A673 (cell line): ENCODE results near the gene NGLY1. TPM values are rescaled to one million over a fixed set of nuclear protein-coding genes. Genes with fewer than 3 reads are reported as not detected.
A peak's percentile ranks its signal among the peaks of the same experiment; 100 is the strongest.

Source experiments
- BruUV-seq: library from RNA; stranded (reverse); fragments of 400-500 nt; replicated peaks from 2 replicates; lab custom pipeline; 2021; lab: Mats Ljungman, UMichigan
- CTCF ChIA-PET: fragments of 300-600 bp; sonication (Branson Sonifier 250); formaldehyde crosslinking; loops from one replicate; lab custom pipeline; 2022; ENCODE audit warnings: antibody characterized with exemption; lab: Charles Lee
- POLR2A ChIA-PET: fragments of 300-600 bp; sonication (Branson Sonifier 250); formaldehyde crosslinking; loops from one replicate; lab custom pipeline; 2022; ENCODE audit warnings: antibody characterized with exemption; ENCODE audit not compliant: low non-redundant PET; lab: Charles Lee
- DNase-seq: peaks from one replicate; pipeline ENCODE4 v3.0.0-alpha.2; 2015; ENCODE audit warnings: low spot score
- H3K27ac ChIP-seq: fragments of 200-600 bp; sonication (generic); 2 replicates; pipeline ENCODE4 v1.5.1; 2016; ENCODE audit warnings: mixed run types, low read depth, mild to moderate bottlenecking, mixed read lengths, antibody characterized with exemption, low read length; ENCODE audit not compliant: poor library complexity, severe bottlenecking
- H3K27me3 ChIP-seq: fragments of 200-600 bp; sonication (generic); replicated peaks from 2 replicates; pipeline ENCODE4 v1.6.1; 2017; ENCODE audit warnings: mixed run types, low read depth, mild to moderate bottlenecking, mixed read lengths, antibody characterized with exemption, low read length; ENCODE audit not compliant: insufficient read depth, poor library complexity
- H3K36me3 ChIP-seq: fragments of 200-600 bp; sonication (generic); 2 replicates; pipeline ENCODE4 v1.6.1; 2016; ENCODE audit warnings: mixed run types, mild to moderate bottlenecking, mixed read lengths, antibody characterized with exemption, low read length; ENCODE audit not compliant: insufficient read depth, poor library complexity, severe bottlenecking
- H3K4me1 ChIP-seq: fragments of 200-600 bp; sonication (generic); 2 replicates; pipeline ENCODE4 v1.6.1; 2017; ENCODE audit warnings: mixed run types, mild to moderate bottlenecking, mixed read lengths, antibody characterized with exemption, low read length; ENCODE audit not compliant: insufficient read depth, poor library complexity, severe bottlenecking
- H3K4me3 ChIP-seq: fragments of 200-600 bp; sonication (generic); 2 replicates; pipeline ENCODE4 v1.5.1; 2016; ENCODE audit warnings: low read depth, mixed run types, mild to moderate bottlenecking, mixed read lengths, low read length; ENCODE audit not compliant: poor library complexity, severe bottlenecking
- H3K9me3 ChIP-seq: fragments of 200-600 bp; sonication (generic); 2 replicates; pipeline ENCODE4 v1.6.1; 2016; ENCODE audit warnings: mixed run types, low read depth, mild to moderate bottlenecking, mixed read lengths, antibody characterized with exemption, low read length; ENCODE audit not compliant: poor library complexity, severe bottlenecking
- EZH2 ChIP-seq: fragments of 200-600 bp; sonication (generic); IDR thresholded peaks from 2 replicates; pipeline ENCODE4 v1.6.1; 2017; ENCODE audit warnings: borderline replicate concordance, low read depth, mild to moderate bottlenecking, mixed read lengths, antibody characterized with exemption, low read length; ENCODE audit not compliant: poor library complexity, severe bottlenecking
- intact Hi-C: fragments of 100-400 bp; cut with micrococcal nuclease; formaldehyde crosslinking; loops from one replicate; pipeline ENCODE4 v1.10.0; 2022; ENCODE audit not compliant: unreplicated experiment
- total RNA-seq: library from RNA; stranded (reverse); gene quantifications from 2 replicates; pipeline ENCODE4 v1.2.3, GENCODE V29; 2021
- TF ChIP-seq, protein P1 (sequence below): fragments of 300-800, 200-600 bp; sonication (generic); conservative IDR thresholded peaks from 2 replicates; pipeline ENCODE4 v1.5.1; 2017; ENCODE audit warnings: low read depth, mild to moderate bottlenecking, antibody characterized with exemption, low read length, moderate library complexity, mixed read lengths

NGLY1 gene
- total RNA-seq, 1 experiment from 2014 or later, result 30.4 TPM

DNA sequence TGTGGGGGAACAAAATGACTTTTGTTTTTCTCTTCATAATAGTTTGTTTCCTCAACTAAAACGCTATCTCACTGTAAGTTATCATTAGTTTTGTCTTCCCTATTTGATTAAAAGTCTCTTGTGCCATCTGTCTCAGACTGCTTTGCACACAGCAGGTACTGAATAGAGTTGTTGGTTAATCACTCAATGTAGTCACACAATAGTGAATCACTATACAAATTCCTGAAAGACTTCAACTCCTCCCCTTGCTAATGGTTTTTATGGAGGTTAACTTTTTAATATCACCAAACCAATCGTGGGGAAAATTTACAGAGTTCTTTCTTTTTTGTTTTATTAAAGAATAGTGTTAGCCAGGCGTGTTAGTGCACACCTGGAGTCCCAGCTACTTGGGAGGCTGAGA, 2.6 kb upstream of the NGLY1 start:
- CTCF ChIA-PET, result no interaction called here
- Histone ChIP-seq H3K36me3 (no peaks in the 10 kb centered on the region), H3K9me3 (no peaks in the 10 kb centered on the region), H3K4me3 (no peak overlapping the region), H3K27me3 (no peaks in the 10 kb centered on the region), H3K27ac (no peak overlapping the region), H3K4me1 (peaks cover 14% of the 10 kb centered on the region)
- BruUV-seq, result no TSS peak
- POLR2A ChIA-PET, result no interaction called here
- intact Hi-C loops, result no loop called here
- no peak for DNase-seq
- TF ChIP-seq, protein P1, sequence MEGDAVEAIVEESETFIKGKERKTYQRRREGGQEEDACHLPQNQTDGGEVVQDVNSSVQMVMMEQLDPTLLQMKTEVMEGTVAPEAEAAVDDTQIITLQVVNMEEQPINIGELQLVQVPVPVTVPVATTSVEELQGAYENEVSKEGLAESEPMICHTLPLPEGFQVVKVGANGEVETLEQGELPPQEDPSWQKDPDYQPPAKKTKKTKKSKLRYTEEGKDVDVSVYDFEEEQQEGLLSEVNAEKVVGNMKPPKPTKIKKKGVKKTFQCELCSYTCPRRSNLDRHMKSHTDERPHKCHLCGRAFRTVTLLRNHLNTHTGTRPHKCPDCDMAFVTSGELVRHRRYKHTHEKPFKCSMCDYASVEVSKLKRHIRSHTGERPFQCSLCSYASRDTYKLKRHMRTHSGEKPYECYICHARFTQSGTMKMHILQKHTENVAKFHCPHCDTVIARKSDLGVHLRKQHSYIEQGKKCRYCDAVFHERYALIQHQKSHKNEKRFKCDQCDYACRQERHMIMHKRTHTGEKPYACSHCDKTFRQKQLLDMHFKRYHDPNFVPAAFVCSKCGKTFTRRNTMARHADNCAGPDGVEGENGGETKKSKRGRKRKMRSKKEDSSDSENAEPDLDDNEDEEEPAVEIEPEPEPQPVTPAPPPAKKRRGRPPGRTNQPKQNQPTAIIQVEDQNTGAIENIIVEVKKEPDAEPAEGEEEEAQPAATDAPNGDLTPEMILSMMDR, result no peak
- no peak for TF ChIP-seq EZH2

- DNase-seq, result no peak
- Histone ChIP-seq H3K36me3 (no peaks in the 10 kb centered on the region), H3K9me3 (no peaks in the 10 kb centered on the region), H3K27ac (no peak overlapping the region), H3K4me1 (peaks cover 14% of the 10 kb centered on the region), H3K27me3 (no peaks in the 10 kb centered on the region), H3K4me3 (no peak overlapping the region)
- intact Hi-C loops, result no loop called here
- ChIA-PET POLR2A (no interaction called here), CTCF (no interaction called here)
- TF ChIP-seq, protein P1, result no peak
- no peak for TF ChIP-seq EZH2
- no TSS peak for BruUV-seq
Measured at GRCh38 chr3:25784971-25785370, 1.7 kb upstream of the NGLY1 start.

DNA sequence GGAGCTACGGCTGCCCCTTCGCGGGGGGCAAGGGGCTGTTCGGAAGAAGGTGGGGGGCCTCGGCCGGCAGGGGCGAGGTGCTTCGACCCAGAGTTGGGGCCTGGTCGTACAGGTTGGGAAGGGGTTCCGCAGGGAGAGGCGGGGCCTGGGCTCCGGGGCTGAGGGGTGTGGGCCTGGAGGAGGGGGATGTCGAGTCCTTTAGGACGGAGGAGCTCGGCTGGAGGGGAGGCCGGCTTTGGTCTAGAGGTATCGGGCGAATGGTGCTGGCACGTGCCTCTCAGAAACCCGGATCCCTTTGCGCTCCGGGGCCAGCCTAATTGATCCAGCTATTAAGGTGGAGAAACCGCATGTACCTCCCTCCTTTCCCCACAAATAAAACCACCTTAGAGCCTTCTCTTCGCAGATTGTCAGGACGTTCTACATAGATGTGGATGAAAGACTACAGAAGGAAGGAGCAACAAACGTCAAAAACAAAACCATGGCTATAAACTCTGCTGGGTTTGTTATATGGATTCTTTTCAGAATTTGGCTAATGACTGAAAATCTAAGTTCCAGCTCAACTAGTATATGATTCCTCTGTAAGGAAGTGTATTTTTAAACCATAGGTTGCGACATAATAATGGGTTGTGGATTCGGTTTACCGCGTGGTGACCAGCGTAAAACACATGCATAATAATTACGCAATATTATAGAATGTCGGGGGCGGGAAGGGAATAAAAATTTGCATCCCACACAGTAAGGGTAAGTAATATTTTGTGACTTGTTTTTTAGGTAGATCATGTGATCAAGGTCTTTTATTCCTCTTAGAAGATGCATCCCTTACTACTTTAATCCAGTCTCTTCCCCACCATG, 644 bp upstream of the NGLY1 start:
- H3K36me3 ChIP-seq, result no peaks in the 10 kb centered on the region
- no peaks in the 10 kb centered on the region for H3K9me3 ChIP-seq
- TF ChIP-seq EZH2, result no peak
- TF ChIP-seq, protein P1, result no peak
- TSS peak; percentile 67 for BruUV-seq
- peak overlapping the region; percentile 96 for H3K4me3 ChIP-seq
- peak; percentile 54 for DNase-seq
- no peak overlapping the region for H3K27ac ChIP-seq
- H3K4me1 ChIP-seq, result peaks cover 13% of the 10 kb centered on the region
- ChIA-PET CTCF (interaction anchor here (0.6 kb wide), 2 partner anchors 242 to 1291 kb away, joined by 5 to 6 read pairs; no protein-coding TSS in a partner anchor), POLR2A (interaction anchor here (0.7 kb wide), 1 partner anchor 136 kb away, joined by 5 read pairs; no protein-coding TSS in a partner anchor)
- H3K27me3 ChIP-seq, result no peaks in the 10 kb centered on the region
- intact Hi-C loops, result no loop called here
